Hematopoietic multipotent progenitor cell treated with erythropoietin and hydrocortisone succinate and interleukin-3 and kit ligand, for 8 days (in vitro differentiated cells): ENCODE measurements around the gene NFE2L1.
A peak's percentile ranks its signal among the peaks of the same experiment; 100 is the strongest.
"Not testable (repeated sequence)": the region's sequence is repeated elsewhere in the genome, so short reads cannot be mapped to it uniquely, and the experiment has no call there.

ENCODE experiments used
- DNase-seq: peaks from one replicate; pipeline ENCODE4 v3.0.0-alpha.2; 2015

The NFE2L1 gene

GRCh38 chr17:48048384-48049126 is 396 bp downstream of the NFE2L1 start:
- peak; percentile 88 for DNase-seq

DNA sequence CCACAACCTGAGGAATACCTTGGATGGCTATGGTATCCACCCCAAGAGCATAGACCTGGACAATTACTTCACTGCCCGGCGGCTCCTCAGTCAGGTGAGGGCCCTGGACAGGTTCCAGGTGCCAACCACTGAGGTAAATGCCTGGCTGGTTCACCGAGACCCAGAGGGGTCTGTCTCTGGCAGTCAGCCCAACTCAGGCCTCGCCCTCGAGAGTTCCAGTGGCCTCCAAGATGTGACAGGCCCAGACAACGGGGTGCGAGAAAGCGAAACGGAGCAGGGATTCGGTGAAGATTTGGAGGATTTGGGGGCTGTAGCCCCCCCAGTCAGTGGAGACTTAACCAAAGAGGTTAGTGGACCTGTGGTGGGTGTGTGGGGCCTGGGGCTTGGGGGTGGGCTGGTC is 3.1 kb downstream of the NFE2L1 start:
- no peak for DNase-seq

- DNase-seq, result peak; percentile 96
These were observed 3.7 kb downstream of the NFE2L1 start for GRCh38 chr17:48051706-48052486.

DNA sequence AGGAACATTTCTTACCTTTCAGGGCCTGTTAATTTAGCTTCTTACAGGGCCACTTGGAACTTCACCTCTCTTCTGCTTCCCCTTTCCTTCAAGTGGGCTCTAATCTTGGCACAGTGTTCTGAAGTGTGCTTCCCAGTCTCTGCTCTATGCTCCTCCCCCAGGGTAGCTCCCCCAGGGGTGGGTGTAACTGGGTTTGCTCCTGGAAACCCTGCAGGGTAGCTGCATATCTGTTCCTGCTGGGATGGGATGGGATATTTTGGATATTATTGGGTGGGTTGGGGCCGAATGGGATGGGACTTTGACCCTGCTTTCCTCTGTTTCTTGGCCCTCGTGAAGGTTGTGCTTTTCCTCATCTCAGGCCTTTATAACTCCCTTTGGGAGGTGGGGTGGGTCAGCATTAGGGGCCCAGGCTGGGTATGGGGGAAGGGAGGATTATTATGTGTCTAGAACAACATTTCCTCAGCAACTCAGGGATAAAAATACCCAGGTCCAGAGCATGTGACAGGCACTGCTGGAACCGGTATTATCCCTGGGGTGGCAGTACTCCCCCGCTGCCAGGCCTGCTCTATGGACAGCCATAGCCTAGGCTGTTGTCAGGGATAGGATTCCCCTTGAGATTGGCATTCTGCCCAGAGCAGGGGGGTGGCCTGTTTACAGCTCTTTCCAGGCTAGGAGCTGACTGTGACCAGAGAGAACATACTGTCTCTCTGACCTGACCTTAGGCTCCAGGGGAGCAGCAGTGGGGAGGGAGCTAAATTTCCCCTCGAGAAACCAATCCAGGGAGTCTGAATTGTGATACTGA is 5.0 kb downstream of the NFE2L1 start:
- peak; percentile 67 for DNase-seq

DNA sequence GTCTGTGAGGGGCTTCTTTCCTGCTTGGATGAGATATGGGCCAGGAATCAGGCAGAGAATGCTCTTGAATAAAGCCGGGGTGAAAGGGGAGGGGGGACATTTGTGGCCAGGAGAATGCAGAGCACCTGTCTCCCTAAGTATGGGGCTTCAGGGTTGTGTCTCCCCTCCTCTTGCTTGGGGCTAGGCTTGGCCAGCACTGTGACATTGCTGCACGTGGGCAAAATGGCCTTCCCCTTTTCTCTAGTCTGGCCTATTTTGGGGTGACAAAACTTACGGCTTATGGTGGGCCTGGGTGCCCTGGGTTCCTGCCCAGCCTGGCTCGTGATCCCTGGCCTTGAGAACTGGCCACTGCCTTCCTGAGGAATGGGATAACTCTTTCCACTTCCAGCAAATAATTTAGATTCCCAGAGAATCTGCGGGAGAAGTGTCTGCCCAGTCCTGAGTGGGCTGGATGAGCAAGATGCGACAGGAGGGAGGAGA is 5.6 kb downstream of the NFE2L1 start:
- DNase-seq, result no peak

- DNase-seq, result no peak
These were observed 6.4 kb downstream of the NFE2L1 start for GRCh38 chr17:48054238-48055185.

- DNase-seq, result peak; percentile 22
These were observed 7.5 kb downstream of the NFE2L1 start for GRCh38 chr17:48055531-48056245.

DNA sequence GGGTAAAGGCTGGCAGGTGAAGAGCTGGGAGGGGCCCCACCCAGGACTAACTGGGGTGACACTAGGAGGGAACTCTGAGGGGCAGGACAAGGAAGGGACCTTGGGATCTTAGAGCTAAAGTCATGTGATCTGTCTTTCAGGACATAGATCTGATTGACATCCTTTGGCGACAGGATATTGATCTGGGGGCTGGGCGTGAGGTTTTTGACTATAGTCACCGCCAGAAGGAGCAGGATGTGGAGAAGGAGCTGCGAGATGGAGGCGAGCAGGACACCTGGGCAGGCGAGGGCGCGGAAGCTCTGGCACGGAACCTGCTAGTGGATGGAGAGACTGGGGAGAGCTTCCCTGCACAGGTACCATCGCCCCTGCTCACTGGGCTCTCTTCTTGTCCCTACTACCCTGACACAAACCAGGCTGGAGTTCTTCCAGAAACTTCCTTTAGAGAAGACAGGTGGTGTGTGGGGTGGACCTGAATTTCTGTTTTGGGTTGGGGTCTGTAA is 8.1 kb downstream of the NFE2L1 start:
- no peak for DNase-seq

- no peak for DNase-seq
These were observed 8.7 kb downstream of the NFE2L1 start for GRCh38 chr17:48056879-48057278.

DNA sequence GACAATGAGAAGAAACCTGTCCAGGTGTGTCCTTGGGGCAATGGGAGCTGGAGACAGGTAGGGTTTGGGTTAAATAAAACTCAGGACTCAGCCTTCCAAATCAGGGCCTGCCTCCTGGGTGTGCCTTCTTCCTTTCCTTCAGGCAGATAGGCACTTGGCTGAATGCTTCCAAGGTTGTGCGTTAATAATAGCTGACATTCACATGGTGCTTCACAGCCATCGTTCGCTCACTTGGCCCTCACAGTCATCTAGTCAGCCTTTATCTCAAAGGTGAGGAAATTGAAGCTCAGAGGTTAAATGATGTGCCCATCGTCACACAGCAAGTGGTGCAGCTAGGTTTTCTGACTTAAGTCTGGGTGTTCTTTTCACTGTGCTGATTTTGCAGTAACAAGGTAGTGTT is 9.5 kb downstream of the NFE2L1 start:
- DNase-seq, result no peak

- no peak for DNase-seq
These were observed 10.4 kb downstream of the NFE2L1 start for GRCh38 chr17:48058393-48059124.

DNA sequence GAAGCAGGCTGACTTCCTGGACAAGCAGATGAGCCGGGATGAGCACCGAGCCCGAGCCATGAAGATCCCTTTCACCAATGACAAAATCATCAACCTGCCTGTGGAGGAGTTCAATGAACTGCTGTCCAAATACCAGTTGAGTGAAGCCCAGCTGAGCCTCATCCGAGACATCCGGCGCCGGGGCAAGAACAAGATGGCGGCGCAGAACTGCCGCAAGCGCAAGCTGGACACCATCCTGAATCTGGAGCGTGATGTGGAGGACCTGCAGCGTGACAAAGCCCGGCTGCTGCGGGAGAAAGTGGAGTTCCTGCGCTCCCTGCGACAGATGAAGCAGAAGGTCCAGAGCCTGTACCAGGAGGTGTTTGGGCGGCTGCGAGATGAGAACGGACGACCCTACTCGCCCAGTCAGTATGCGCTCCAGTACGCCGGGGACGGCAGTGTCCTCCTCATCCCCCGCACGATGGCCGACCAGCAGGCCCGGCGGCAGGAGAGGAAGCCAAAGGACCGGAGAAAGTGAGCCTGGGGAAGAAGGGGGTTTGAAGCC is 11.0 kb downstream of the NFE2L1 start:
- DNase-seq, result no peak

GRCh38 chr17:48060249-48060648 is 12.1 kb downstream of the NFE2L1 start:
- DNase-seq, result no peak

- DNase-seq, result no peak
These were observed 14.1 kb downstream of the NFE2L1 start for GRCh38 chr17:48062273-48062672.

DNA sequence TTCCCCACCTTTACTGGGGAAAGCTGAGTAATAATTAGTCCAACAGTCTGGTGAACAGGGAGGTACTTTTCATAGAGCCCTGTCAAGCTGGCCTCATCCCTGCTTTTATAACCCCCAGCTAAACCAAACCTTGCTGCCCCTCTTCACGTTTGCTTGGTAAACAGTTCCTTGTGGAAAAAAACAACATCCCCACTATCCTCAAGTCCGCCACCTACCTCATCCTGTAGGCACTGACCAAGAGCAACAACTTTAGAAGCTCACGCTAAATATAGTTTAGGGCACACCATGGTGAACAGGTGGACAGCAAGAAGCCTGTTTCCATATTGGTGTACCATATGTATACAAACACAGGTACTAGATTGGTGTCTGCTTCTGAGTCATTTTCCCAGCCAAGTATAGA is 16.5 kb downstream of the NFE2L1 start:
- DNase-seq, result no peak

DNA sequence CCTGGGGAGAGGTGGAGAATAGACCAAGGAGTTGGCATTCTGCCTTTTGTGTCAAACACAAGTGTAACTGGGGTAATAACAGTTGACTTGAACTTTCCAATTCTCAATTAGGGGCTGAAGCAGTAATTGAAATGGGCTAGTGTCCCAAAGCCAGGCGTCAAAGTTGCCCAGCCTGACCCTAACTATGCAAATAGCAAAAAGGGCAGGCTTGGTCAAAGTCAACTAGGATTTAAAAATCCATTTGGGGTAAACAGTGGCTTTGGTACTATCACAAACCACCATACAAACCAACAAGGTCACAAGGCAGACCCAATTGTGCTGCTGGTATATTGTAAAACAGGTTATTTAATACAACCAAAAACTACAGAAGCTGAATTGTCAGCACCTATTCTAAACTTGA is 18.0 kb downstream of the NFE2L1 start:
- no peak for DNase-seq

GRCh38 chr17:48066656-48067055 is 18.5 kb downstream of the NFE2L1 start:
- no peak for DNase-seq

- DNase-seq, result no peak
These were observed 19.1 kb downstream of the NFE2L1 start for GRCh38 chr17:48067245-48067644.

GRCh38 chr17:48067808-48068207 is 19.6 kb downstream of the NFE2L1 start:
- not testable (repeated sequence) for DNase-seq

DNA sequence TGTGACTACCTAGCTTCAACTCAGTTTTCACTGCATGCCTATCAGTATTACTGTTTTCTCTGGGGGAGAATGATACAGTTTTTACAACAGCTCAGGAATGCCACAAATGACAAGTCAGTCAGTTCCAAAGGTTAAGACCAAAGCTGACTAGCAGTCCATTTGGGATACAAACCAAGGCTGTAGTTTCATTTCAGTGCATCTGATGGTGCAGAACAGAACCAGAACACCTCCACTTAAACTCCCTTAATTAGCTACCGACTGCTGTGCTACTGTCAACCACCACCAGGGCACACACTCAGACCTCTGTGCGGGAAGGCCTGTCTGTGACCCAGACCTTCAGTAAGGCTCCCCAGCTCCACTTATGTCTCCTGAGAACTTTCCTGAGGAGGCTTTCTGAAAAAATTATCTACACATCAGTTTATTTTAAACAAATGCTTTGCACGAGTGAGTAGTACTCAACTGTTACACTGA is 20.4 kb downstream of the NFE2L1 start:
- DNase-seq, result peak; percentile 7
